ENCODE results near the gene PTGR2. TPM values are rescaled to one million over a fixed set of nuclear protein-coding genes. Genes with fewer than 3 reads are reported as not detected.

PTGR2 gene
- total RNA-seq, 1 donor from 2014 or later = 9.6 TPM

DNA sequence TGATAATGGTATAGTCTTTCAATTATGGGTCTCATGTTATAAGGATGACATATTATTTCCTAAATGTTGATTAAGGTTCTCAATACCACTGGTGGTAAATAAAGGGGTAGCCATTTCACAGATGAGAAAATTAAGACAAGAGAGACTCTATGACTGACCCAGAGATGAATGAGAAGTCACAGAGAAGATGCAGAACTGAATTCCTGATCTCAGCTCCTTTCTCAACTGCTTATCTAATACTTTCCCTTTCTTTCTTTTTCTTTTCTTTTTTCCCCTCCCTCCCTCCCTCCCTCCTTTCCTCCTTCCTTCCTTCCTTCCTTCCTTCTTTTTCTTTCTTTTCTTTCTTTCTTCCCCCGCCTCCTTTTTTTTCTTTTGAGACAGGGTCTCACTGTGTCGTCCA lies 8.3 kb upstream of the PTGR2 start:
- DNase-seq (ENCODE audit: extremely low spot score, unreplicated experiment) = no peak
- no peak overlapping the region for H3K27ac Mint-ChIP-seq
- H3K36me3 Mint-ChIP-seq = no peaks in the 10 kb centered on the region
- H3K9me3 Mint-ChIP-seq = no peaks in the 10 kb centered on the region
- no peaks in the 10 kb centered on the region for H3K27me3 Mint-ChIP-seq
- TF ChIP-seq, protein P1, sequence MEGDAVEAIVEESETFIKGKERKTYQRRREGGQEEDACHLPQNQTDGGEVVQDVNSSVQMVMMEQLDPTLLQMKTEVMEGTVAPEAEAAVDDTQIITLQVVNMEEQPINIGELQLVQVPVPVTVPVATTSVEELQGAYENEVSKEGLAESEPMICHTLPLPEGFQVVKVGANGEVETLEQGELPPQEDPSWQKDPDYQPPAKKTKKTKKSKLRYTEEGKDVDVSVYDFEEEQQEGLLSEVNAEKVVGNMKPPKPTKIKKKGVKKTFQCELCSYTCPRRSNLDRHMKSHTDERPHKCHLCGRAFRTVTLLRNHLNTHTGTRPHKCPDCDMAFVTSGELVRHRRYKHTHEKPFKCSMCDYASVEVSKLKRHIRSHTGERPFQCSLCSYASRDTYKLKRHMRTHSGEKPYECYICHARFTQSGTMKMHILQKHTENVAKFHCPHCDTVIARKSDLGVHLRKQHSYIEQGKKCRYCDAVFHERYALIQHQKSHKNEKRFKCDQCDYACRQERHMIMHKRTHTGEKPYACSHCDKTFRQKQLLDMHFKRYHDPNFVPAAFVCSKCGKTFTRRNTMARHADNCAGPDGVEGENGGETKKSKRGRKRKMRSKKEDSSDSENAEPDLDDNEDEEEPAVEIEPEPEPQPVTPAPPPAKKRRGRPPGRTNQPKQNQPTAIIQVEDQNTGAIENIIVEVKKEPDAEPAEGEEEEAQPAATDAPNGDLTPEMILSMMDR (conservative IDR thresholded peaks at IDR 0.05) = no peak
- H3K4me3 Mint-ChIP-seq = no peak overlapping the region
- no peaks in the 10 kb centered on the region for H3K4me1 Mint-ChIP-seq (ENCODE audit: unreplicated experiment)

DNA sequence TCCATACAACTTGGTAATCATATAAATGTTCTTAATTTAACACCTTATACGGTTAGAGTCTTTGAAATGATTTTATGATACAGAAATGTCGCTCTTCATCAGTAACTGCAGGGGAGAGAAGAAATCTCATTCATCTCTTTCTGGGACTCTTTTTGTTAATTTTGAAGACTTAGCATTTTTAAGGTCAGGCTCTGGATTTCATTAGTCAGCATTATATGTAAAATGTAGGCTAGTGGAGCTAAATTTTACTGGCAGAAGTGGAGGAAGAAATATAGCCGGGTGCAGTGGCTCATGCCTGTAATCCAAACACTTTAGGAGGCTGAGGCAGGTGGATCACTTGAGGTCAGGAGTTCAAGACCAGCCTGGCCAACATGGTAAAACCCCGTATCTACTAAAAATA lies 4.7 kb upstream of the PTGR2 start:
- no peak overlapping the region for H3K4me3 Mint-ChIP-seq
- H3K27me3 Mint-ChIP-seq = no peaks in the 10 kb centered on the region
- no peaks in the 10 kb centered on the region for H3K9me3 Mint-ChIP-seq
- no peak for DNase-seq (ENCODE audit: extremely low spot score, unreplicated experiment)
- peaks cover 3% of the 10 kb centered on the region for H3K36me3 Mint-ChIP-seq
- TF ChIP-seq, protein P1 (conservative IDR thresholded peaks at IDR 0.05) = no peak
- H3K27ac Mint-ChIP-seq = no peak overlapping the region
- peaks cover 12% of the 10 kb centered on the region for H3K4me1 Mint-ChIP-seq (ENCODE audit: unreplicated experiment)

DNA sequence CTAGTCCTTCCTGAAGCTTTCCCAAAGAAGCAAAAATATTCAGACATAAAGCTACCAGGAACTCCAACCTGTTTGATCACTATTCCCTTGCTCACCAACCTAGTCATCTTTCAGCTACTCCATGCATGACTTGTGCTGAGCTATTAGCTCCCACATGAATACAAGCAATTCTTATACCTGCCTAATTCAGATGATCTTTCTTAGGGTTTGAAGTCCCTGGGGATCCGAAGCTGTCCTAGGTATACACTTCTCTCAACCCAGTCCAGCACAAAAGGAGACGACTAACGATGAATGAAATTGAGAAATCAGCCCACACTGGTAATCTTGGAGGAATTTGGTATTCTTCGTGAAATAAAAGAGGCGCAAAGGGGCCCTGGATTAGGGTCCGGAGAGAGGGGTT lies 631 bp upstream of the PTGR2 start:
- Mint-ChIP-seq H3K36me3 (peaks cover 7% of the 10 kb centered on the region), H3K27ac (peak overlapping the region; percentile 99), H3K27me3 (no peaks in the 10 kb centered on the region), H3K9me3 (no peaks in the 10 kb centered on the region), H3K4me1 (ENCODE audit: unreplicated experiment) (peaks cover 24% of the 10 kb centered on the region), H3K4me3 (peak overlapping the region; percentile 99)
- no peak for DNase-seq (ENCODE audit: extremely low spot score, unreplicated experiment)
- TF ChIP-seq, protein P1 (conservative IDR thresholded peaks at IDR 0.05) = no peak

DNA sequence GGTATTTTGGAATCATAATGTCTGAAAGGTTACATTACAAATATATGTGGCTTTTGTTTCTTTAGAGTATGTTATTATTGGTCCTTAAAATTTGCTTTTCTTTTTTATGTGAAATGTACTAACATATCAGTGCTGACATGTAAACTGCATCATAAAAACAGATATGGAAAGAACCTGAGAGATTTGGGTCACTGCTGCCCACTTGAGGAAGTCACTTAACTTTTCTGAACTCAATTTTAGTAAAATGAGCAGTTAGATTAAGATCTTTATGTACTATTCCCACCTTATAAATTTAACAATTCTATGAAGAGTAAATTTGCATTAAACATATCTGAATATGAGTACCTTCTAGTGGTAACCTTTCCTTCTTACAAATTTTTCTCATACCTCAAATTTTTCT lies 7.5 kb downstream of the PTGR2 start:
- peaks cover 3% of the 10 kb centered on the region for H3K4me1 Mint-ChIP-seq (ENCODE audit: unreplicated experiment)
- TF ChIP-seq, protein P1 (conservative IDR thresholded peaks at IDR 0.05) = no peak
- H3K27me3 Mint-ChIP-seq = no peaks in the 10 kb centered on the region
- DNase-seq (ENCODE audit: extremely low spot score, unreplicated experiment) = no peak
- H3K4me3 Mint-ChIP-seq = no peak overlapping the region
- H3K9me3 Mint-ChIP-seq = no peaks in the 10 kb centered on the region
- no peak overlapping the region for H3K27ac Mint-ChIP-seq
- H3K36me3 Mint-ChIP-seq = peaks cover 3% of the 10 kb centered on the region

DNA sequence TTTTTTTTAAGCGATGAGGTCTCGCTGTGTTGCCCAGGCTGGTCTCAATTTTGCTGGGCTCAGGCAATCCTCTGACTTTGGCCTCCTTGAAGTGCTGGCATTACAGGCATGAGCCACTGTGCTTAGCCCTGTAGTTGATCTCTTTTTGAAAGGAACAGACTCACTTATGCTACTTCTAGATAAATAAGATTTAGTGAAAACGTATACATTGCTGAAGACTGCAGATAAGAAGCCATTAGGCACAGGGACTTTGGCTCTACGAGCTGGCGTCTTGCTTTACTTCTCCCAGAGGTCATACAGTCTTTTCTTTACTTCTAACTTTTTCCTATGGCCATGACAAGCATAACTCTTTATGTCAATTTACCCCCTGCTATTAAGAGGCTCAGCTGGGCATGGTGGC lies 9.4 kb downstream of the PTGR2 start:
- Mint-ChIP-seq H3K9me3 (no peaks in the 10 kb centered on the region), H3K27ac (no peak overlapping the region)

More for the DNA sequence above, 9.4 kb downstream of the PTGR2 start:
- no peak for DNase-seq (ENCODE audit: extremely low spot score, unreplicated experiment)
- TF ChIP-seq, protein P1 (conservative IDR thresholded peaks at IDR 0.05) = no peak
- Mint-ChIP-seq H3K4me3 (no peak overlapping the region), H3K36me3 (peaks cover 12% of the 10 kb centered on the region), H3K27me3 (no peaks in the 10 kb centered on the region), H3K4me1 (ENCODE audit: unreplicated experiment) (no peaks in the 10 kb centered on the region)

Measured in type B pancreatic cell (in vitro differentiated cells).